Pancreas (tissue), 10 donors: ENCODE data around the gene NR1I2. TPM values are rescaled to one million over a fixed set of nuclear protein-coding genes. Genes with fewer than 3 reads are reported as not detected.

Experiments used
- ATAC-seq, 4 donors: fragments of 200-7000 bp; cut with Tn5 transposase; one replicate each; pipeline versions ENCODE4 v1.8.0 to v1.9.1; 2020; ENCODE audit warnings: mild to moderate bottlenecking in 4 of 4, moderate library complexity in 4 of 4
- DNase-seq, 6 donors: peaks; one replicate each; pipeline ENCODE4 v3.0.0-alpha.2; 2020
- FAIRE-seq: peaks from 2 replicates; lab custom pipeline; 2012; peaks lifted over from hg19 to GRCh38; lab: Jason Lieb, UNC
- H3K27ac ChIP-seq, 4 donors: fragments of 200-600 bp; sonication (generic); 1 replicate in 3 of 4; 2 replicates in 1 of 4; pipeline versions ENCODE4 v1.5.0 to v1.8.0; 2020
- H3K27me3 ChIP-seq, 4 donors: fragments of 200-600 bp; one replicate each; pipeline ENCODE4 v1.8.0; 2021
- H3K36me3 ChIP-seq, 3 donors: fragments of 200-600 bp; sonication (generic) in 1 of 3; one replicate each; pipeline versions ENCODE4 v1.5.0 to v1.8.0; 2020 to 2021
- H3K4me1 ChIP-seq, 3 donors: fragments of 200-600 bp; one replicate each; pipeline ENCODE4 v1.8.0; 2021
- H3K4me3 ChIP-seq, 4 donors: fragments of 200-600 bp; sonication (generic) in 2 of 4; one replicate each; pipeline versions ENCODE4 v1.5.0 to v1.8.0; 2020 to 2021
- H3K9me3 ChIP-seq, 4 donors: fragments of 200-600 bp; one replicate each; pipeline ENCODE4 v1.8.0; 2021
- CTCF ChIP-seq, 4 donors: fragments of 200-600 bp; sonication (generic) in 3 of 4; IDR thresholded peaks; one replicate each; pipeline versions ENCODE4 v1.5.0 to v1.8.0; 2021; ENCODE audit warnings: antibody characterized with exemption in 4 of 4
- WGBS, 2 donors: extraction: QIAGEN DNeasy Blood & Tissue Kit; methylation state at CpG; one replicate each; pipeline ENCODE4 v1.1.7; 2013; 5-methylcytosine and 5-hydroxymethylcytosine counted together
- intact Hi-C, 3 donors: fragments of 100-400 bp; cut with DNase I; formaldehyde crosslinking; loops; one replicate each; pipeline versions ENCODE4 v1.11.1 to v1.14.2; 2022
- polyA plus RNA-seq, 2 donors: library from polyadenylated mRNA; stranded (reverse); fragments of 200-250 nt; gene quantifications; one replicate each; pipeline ENCODE4 v1.2.3, GENCODE V29; 2013
- total RNA-seq, 6 donors: library from RNA; stranded (reverse); fragmentation: NEBNext Ultra II Directional in 4 of 6; extraction: Animal tissue kit (Norgen Biotek cat#: 25700) in 4 of 6; gene quantifications; one replicate each; pipeline versions ENCODE4 v1.2.1 to v1.2.4, GENCODE V29; 2021 to 2023
- donor health status: healthy with polysubstance abuse.
- donor health status: DM: no; HTN: no; CAD: no; lungs with moderate emphysema.
- donor health status: DM: no; HTN: no; CAD: no.
- donor health status: control.
- donor health status: control.
- donor health status: Bipolar disorder and iron deficiency.
- donor health status: DM: yes; HTN: yes; CAD: no.
- donor health status: DM: no; HTN: no; CAD: no.
- donor health status: DM: no; HTN: no; CAD: no.
- donor health status: DM: yes; HTN: yes; CAD: no.

Gene NR1I2
- total and polyA plus RNA-seq, 8 donors, result 0.12 to 0.31 (median 0.24) TPM

- 92 to 96% methylated on average over 3 of the region's 3 CpGs for WGBS, 2 donors
- H3K27ac ChIP-seq, result no peak overlapping the region
- H3K4me1 ChIP-seq, result no peaks in the 10 kb centered on the region
- H3K9me3 ChIP-seq, result no peaks in the 10 kb centered on the region
- FAIRE-seq (no peak), DNase-seq (no peak), ATAC-seq (no peak)
- no peak overlapping the region for H3K4me3 ChIP-seq
- intact Hi-C loops, result no loop called here
- H3K27me3 ChIP-seq, result no peaks in the 10 kb centered on the region
- peaks cover 0 to 52% (median 4%) of the 10 kb centered on the region in 3 donors for H3K36me3 ChIP-seq
- TF ChIP-seq CTCF (IDR thresholded peaks at IDR 0.05), result no peak
Measured at GRCh38 chr3:119751423-119751822, 30.5 kb upstream of the NR1I2 start.

- Histone ChIP-seq H3K27ac (no peak overlapping the region), H3K27me3 (peaks cover 0 to 4% (median 0%) of the 10 kb centered on the region in 4 donors), H3K4me1 (no peaks in the 10 kb centered on the region), H3K9me3 (no peaks in the 10 kb centered on the region), H3K4me3 (no peak overlapping the region), H3K36me3 (peaks cover 0 to 2% (median 0%) of the 10 kb centered on the region in 3 donors)
- DNase-seq (no peak), FAIRE-seq (no peak), ATAC-seq (no peak)
- intact Hi-C loops, result no loop called here
- no peak for TF ChIP-seq CTCF (IDR thresholded peaks at IDR 0.05)
- 81 to 93% methylated on average over 1 of the region's 1 CpG for WGBS, 2 donors
Measured at GRCh38 chr3:119759962-119760361, 21.9 kb upstream of the NR1I2 start.

- Histone ChIP-seq H3K27ac (no peak overlapping the region), H3K4me1 (no peaks in the 10 kb centered on the region), H3K27me3 (peaks cover 0 to 4% (median 0%) of the 10 kb centered on the region in 4 donors), H3K36me3 (no peaks in the 10 kb centered on the region), H3K9me3 (no peaks in the 10 kb centered on the region), H3K4me3 (no peak overlapping the region)
- ATAC-seq (no peak), FAIRE-seq (peak; percentile 29), DNase-seq (no peak)
- TF ChIP-seq CTCF (IDR thresholded peaks at IDR 0.05), result no peak
- intact Hi-C loops, result no loop called here
- 87 to 89% methylated on average over 2 of the region's 2 CpGs for WGBS, 2 donors
Measured at GRCh38 chr3:119762876-119763275, 19.0 kb upstream of the NR1I2 start.

GRCh38 chr3:119763466-119763865 is 18.4 kb upstream of the NR1I2 start:
- H3K4me1 ChIP-seq, result no peaks in the 10 kb centered on the region
- no peaks in the 10 kb centered on the region for H3K36me3 ChIP-seq
- no peaks in the 10 kb centered on the region for H3K9me3 ChIP-seq
- DNase-seq (no peak), ATAC-seq (no peak), FAIRE-seq (no peak)
- no peak for TF ChIP-seq CTCF (IDR thresholded peaks at IDR 0.05)
- no peak overlapping the region for H3K27ac ChIP-seq
- H3K27me3 ChIP-seq, result peaks cover 0 to 4% (median 0%) of the 10 kb centered on the region in 4 donors
- intact Hi-C loops, result no loop called here
- no peak overlapping the region for H3K4me3 ChIP-seq

- 93 to 96% methylated on average over 1 of the region's 1 CpG for WGBS, 2 donors
Measured at GRCh38 chr3:119765239-119765638, 16.7 kb upstream of the NR1I2 start.

More at GRCh38 chr3:119765239-119765638, 16.7 kb upstream of the NR1I2 start:
- Histone ChIP-seq H3K4me1 (no peaks in the 10 kb centered on the region), H3K4me3 (no peak overlapping the region), H3K36me3 (no peaks in the 10 kb centered on the region), H3K27me3 (no peaks in the 10 kb centered on the region), H3K9me3 (no peaks in the 10 kb centered on the region), H3K27ac (no peak overlapping the region)
- no peak for FAIRE-seq
- no peak for ATAC-seq
- intact Hi-C loops, result no loop called here
- DNase-seq, result no peak
- TF ChIP-seq CTCF (IDR thresholded peaks at IDR 0.05), result no peak
